Measurements from ENCODE around the gene FKBP11.

The FKBP11 gene

DNA sequence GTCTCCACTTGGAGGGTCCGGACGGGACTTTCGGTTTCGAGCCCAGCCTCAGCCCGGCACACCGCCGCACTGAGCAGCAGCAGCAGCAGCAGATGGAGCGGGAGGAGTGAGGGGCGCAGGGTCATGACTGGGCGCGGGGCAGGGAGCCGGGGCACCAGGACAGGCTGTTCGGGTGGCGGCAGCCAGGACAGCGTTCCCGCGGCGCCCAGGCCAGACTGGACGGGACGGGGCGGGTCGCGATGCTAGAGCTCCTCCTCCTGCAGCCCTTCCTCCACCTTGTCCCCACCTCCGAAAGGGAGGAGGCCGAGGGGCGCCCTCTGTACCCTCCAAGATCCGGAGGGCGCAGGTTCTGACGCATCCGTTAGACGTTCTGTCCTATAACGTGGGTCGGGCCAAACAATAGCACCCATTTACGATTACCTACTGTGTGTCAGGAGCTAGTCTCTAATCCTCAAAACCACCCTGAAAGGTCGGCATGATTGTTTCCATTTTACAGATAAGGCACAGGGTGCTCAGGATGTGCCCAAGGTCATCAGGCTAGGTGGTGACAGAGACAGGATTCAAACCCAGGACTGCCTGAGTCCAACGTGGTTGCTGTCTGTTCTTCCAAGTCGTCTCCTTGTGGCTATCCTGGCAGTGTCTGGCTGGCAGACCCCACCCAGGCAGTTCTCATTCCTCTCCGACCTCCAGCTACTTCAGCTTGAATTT lies at the start of gene FKBP11:
TSS of gene FKBP11 (minus strand) at position 189 of the 708 bp plus-strand sequence. CDS start at position 125, 64 bp downstream.
- TF ChIP-seq CTCF (IDR thresholded peaks at IDR 0.05; ENCODE audit: poor library complexity, severe bottlenecking) = no peak
- no peaks in the 10 kb centered on the region for H3K9me3 ChIP-seq (ENCODE audit: severe bottlenecking)
- peaks cover 40% of the 10 kb centered on the region for H3K36me3 ChIP-seq (ENCODE audit: low read depth)
- ATAC-seq (ENCODE audit: low read depth) = peak; percentile 86
- no peaks in the 10 kb centered on the region for H3K4me1 ChIP-seq (ENCODE audit: insufficient read depth, poor library complexity, severe bottlenecking)
- H3K27me3 ChIP-seq (ENCODE audit: insufficient read depth, poor library complexity, severe bottlenecking) = no peaks in the 10 kb centered on the region
- DNase-seq (ENCODE audit: low spot score) = peak; percentile 68
- H3K4me3 ChIP-seq (ENCODE audit: severe bottlenecking) = peak within 1 kb of the TSS; percentile 89
- H3K27ac ChIP-seq (ENCODE audit: poor library complexity, severe bottlenecking) = peak within 1 kb of the TSS; percentile 32

GRCh38 chr12:48973941-48974673 lies 48.8 kb upstream of the FKBP11 start:
- Histone ChIP-seq H3K27me3 (ENCODE audit: insufficient read depth, poor library complexity, severe bottlenecking) (peaks cover 65% of the 10 kb centered on the region), H3K9me3 (ENCODE audit: severe bottlenecking) (no peaks in the 10 kb centered on the region), H3K4me1 (ENCODE audit: insufficient read depth, poor library complexity, severe bottlenecking) (no peaks in the 10 kb centered on the region), H3K27ac (ENCODE audit: poor library complexity, severe bottlenecking) (no peak overlapping the region), H3K4me3 (ENCODE audit: severe bottlenecking) (no peak overlapping the region), H3K36me3 (ENCODE audit: low read depth) (no peaks in the 10 kb centered on the region)
- DNase-seq (ENCODE audit: low spot score) (no peak), ATAC-seq (ENCODE audit: low read depth) (no peak)
- no peak for TF ChIP-seq CTCF (IDR thresholded peaks at IDR 0.05; ENCODE audit: poor library complexity, severe bottlenecking)

DNA sequence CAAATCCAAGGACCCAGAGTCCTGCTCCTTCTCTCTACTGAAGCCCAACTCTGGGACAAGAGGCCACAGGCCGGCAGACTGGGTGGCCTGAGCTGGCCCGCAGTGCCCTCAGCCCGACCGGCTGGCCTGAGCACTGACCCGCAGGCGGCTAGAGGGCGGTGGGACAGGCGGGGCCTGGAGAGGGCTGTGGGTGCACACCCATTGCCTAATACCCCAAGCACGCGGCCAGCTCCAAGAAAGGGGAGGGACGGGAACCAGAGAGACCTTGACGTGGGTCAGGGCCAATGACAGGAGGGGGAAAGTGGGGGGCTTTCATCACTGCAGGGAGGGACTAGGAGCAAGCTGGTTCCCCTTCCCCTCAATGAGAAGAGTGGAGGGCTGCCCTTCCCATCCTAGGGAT lies 48.2 kb upstream of the FKBP11 start:
- Histone ChIP-seq H3K36me3 (ENCODE audit: low read depth) (no peaks in the 10 kb centered on the region), H3K9me3 (ENCODE audit: severe bottlenecking) (no peaks in the 10 kb centered on the region), H3K4me3 (ENCODE audit: severe bottlenecking) (no peak overlapping the region), H3K4me1 (ENCODE audit: insufficient read depth, poor library complexity, severe bottlenecking) (no peaks in the 10 kb centered on the region), H3K27ac (ENCODE audit: poor library complexity, severe bottlenecking) (no peak overlapping the region), H3K27me3 (ENCODE audit: insufficient read depth, poor library complexity, severe bottlenecking) (peaks cover 59% of the 10 kb centered on the region)
- no peak for TF ChIP-seq CTCF (IDR thresholded peaks at IDR 0.05; ENCODE audit: poor library complexity, severe bottlenecking)
- ATAC-seq (ENCODE audit: low read depth) = no peak
- no peak for DNase-seq (ENCODE audit: low spot score)

- DNase-seq (ENCODE audit: low spot score) = no peak
- no peak for ATAC-seq (ENCODE audit: low read depth)
- H3K9me3 ChIP-seq (ENCODE audit: severe bottlenecking) = no peaks in the 10 kb centered on the region
- TF ChIP-seq CTCF (IDR thresholded peaks at IDR 0.05; ENCODE audit: poor library complexity, severe bottlenecking) = no peak
- H3K4me1 ChIP-seq (ENCODE audit: insufficient read depth, poor library complexity, severe bottlenecking) = no peaks in the 10 kb centered on the region
- peaks cover 54% of the 10 kb centered on the region for H3K27me3 ChIP-seq (ENCODE audit: insufficient read depth, poor library complexity, severe bottlenecking)
- no peak overlapping the region for H3K4me3 ChIP-seq (ENCODE audit: severe bottlenecking)
- no peak overlapping the region for H3K27ac ChIP-seq (ENCODE audit: poor library complexity, severe bottlenecking)
- no peaks in the 10 kb centered on the region for H3K36me3 ChIP-seq (ENCODE audit: low read depth)
Observed at GRCh38 chr12:48972952-48973483, 47.7 kb upstream of the FKBP11 start.

All from RWPE2 (cell line).